Stimulated activated naive CD4-positive, alpha-beta T cell (primary cell): ENCODE measurements around the gene OVCA2.

Experiments
- DNase-seq, 6 experiments: peaks; one replicate each; lab custom pipeline; 2025; lab: John Stamatoyannopoulos, UW

OVCA2 gene

DNA sequence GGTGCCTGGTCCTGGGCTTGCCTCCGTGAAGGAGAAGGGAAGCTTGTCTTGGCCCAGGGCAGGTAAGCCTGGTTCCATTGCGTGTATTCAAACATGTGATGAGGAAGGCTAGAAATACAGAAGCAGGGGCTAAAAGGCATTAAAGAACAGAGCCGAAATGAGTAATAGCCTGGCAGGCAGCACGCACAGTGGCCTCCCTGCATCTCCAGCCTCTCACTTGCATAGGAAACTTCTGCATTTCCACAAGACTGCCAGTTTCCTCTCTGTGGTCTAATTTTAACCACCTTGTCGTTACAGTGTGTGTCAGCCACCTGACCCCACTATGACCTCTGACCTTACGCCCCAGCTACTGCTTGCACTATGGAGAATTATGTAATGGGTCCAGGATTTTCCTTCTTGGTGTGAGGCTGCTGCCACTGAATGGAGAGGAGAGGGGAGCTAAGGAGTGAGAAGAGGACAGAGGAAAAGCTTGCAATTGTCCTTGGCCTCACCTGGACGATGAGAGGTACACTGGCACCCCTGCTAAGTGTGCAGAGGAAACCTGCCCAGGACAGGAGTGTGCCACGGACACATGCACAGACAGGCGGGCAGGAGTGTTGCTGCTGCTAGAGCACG, 45.9 kb downstream of the OVCA2 start:
- DNase-seq = no peak

DNA sequence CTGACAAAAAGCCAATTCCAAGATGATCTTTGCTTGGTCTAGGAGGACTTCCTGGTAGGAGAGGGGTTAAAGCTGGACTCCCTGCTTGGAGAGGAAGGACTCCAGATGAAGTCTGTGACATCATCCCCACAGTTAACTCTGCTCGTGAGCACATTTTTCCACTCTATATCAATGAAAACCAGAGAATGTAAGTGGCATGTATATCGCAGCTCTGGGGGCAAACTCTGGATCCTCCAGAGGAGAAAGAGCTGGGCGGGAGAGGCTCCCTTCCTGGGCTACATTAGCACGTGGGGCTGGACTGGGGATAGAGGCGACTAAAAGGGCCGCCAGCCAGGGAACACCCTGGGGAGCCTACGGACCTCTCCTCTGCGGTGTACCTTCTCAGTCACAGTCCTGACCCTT, 47.2 kb downstream of the OVCA2 start:
- no peak for DNase-seq

DNA sequence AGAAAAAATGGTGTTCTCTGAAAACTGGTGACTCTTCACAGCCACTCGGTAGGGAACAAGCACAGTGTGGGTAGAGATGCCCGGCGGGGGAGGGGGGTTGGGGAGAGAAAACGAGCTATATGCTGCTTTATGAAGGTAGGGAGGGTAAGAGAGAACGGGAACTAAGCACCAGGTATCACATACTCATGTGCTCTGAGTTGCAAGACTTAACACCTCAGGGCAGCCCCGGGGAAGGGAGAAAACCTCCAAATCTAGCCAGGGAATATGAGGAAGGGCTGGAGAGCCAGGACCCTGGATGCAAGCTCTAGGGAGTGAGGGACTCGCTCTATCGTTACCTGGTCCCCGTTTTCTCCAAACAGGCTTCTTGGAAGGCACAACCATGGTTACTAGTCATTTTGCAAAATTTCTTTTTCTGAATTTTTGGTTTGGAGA, 48.4 kb downstream of the OVCA2 start:
- DNase-seq = peak in 4 of 6 experiments; percentile 2 to 20 (median 6)

DNA sequence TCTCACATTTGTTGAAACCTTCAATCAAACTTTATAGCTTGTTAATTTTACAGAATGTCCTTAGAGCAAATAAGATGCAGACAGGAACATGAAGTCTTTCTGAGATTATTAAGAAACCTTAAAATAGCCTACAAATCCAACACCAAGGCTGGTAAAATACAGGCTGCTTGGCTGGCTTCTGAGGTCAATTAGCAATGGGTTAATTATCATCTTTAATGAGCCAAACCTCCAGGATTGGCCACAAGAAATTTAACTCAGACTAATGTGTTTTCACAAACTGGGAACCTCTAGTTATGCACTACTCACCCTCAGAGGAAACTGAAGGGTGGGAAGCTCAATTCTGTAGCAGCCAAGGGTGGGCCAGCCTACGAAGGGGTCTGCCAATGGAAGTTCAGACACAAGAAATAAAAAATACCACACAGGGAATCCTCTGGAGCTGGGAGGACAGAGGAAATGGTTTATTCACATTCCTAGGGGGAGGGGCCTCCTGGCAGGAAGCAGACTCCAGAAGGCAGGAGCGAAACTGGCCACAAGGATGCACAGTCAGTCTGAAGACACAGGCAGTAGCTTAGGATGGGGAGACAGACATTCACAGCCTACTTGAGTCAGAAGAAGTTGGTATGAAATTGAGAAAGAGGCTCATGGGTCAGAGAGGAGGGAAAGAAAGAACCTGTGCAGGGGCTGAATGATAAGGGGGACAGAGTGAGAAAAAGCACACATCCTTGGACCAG, 49.1 kb downstream of the OVCA2 start:
- no peak for DNase-seq

DNA sequence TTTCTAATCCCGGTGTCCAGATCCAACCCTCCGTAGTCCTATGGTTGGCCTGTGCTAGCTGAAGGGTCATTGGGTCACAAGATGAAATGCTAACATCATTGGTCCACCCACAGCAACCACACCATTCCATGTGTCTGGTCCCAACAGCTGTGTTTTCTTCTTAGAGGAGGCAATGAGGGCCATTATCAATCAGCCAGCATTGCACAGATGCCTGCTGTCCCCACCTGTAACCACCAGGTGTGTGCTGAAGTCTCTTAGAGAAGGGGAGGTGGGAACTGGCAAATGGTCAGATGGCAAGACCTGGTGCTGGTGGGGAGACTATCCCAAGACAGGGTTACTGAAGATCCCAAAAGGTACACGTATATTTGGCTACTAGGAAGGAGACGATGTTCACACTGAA, 50.4 kb downstream of the OVCA2 start:
- no peak for DNase-seq
